HL-60 (cell line): ENCODE measurements around the gene CLCF1.

Experiments
- CTCF ChIP-seq: IDR thresholded peaks from one replicate; pipeline ENCODE4 v1.5.1; 2011; ENCODE audit warnings: low read length, control low read depth, inconsistent platforms; ENCODE audit not compliant: insufficient read depth
- GABPA ChIP-seq: IDR thresholded peaks from 2 replicates; pipeline ENCODE4 v1.6.1; 2012; ENCODE audit warnings: low read depth
- POLR2AphosphoS5 ChIP-seq: IDR thresholded peaks from 2 replicates; pipeline ENCODE4 v1.6.1; 2012; ENCODE audit warnings: low read depth
- TF ChIP-seq, protein P1 (sequence below): IDR thresholded peaks from 2 replicates; pipeline ENCODE4 v1.6.1; 2012; ENCODE audit warnings: low read depth; ENCODE audit not compliant: insufficient replicate concordance

DNA sequence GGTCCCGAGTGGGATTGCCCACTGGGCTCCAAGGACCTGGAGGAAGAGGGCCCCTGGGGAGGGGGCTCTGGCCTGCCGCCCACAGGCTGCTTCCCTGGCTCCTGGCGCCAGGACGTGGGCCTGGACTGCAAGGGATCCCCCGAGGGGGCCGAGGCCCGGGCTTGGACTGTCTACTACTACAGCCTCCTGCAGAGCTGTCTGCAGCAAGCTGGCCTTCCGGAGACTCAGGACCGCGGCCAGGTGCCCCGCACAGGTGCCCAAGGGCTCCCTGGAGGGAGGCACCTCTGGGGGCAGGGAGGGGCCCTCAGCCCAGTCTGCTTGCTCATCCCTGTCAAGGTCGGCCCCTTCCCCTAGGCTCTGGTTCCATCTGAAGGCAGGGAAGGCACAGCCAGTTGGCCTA is 44.0 kb upstream of the CLCF1 start:
- TF ChIP-seq CTCF (no peak), POLR2AphosphoS5 (no peak), GABPA (no peak)
- TF ChIP-seq, protein P1, sequence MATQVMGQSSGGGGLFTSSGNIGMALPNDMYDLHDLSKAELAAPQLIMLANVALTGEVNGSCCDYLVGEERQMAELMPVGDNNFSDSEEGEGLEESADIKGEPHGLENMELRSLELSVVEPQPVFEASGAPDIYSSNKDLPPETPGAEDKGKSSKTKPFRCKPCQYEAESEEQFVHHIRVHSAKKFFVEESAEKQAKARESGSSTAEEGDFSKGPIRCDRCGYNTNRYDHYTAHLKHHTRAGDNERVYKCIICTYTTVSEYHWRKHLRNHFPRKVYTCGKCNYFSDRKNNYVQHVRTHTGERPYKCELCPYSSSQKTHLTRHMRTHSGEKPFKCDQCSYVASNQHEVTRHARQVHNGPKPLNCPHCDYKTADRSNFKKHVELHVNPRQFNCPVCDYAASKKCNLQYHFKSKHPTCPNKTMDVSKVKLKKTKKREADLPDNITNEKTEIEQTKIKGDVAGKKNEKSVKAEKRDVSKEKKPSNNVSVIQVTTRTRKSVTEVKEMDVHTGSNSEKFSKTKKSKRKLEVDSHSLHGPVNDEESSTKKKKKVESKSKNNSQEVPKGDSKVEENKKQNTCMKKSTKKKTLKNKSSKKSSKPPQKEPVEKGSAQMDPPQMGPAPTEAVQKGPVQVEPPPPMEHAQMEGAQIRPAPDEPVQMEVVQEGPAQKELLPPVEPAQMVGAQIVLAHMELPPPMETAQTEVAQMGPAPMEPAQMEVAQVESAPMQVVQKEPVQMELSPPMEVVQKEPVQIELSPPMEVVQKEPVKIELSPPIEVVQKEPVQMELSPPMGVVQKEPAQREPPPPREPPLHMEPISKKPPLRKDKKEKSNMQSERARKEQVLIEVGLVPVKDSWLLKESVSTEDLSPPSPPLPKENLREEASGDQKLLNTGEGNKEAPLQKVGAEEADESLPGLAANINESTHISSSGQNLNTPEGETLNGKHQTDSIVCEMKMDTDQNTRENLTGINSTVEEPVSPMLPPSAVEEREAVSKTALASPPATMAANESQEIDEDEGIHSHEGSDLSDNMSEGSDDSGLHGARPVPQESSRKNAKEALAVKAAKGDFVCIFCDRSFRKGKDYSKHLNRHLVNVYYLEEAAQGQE: no peak
